Measurements from ENCODE around the gene STX2.

GRCh38 chr12:130858084-130858483, 19.0 kb upstream of the STX2 start:
- TF ChIP-seq CTCF (IDR thresholded peaks at IDR 0.05) (peak in 1 of 3 experiments; percentile 12), POLR2A (IDR thresholded peaks at IDR 0.05) (no peak)

Measured in testis (tissue), 2 donors.